Measurements from ENCODE around the gene ANKS1B. TPM values are rescaled to one million over a fixed set of nuclear protein-coding genes. Genes with fewer than 3 reads are reported as not detected.

The ANKS1B gene
- polyA plus RNA-seq, 3 donors = not detected

- no peaks in the 10 kb centered on the region for H3K79me2 ChIP-seq (ENCODE audit: insufficient read depth, low read length)
- no peaks in the 10 kb centered on the region for H3K27me3 ChIP-seq (ENCODE audit: control insufficient read depth in 2 of 2, insufficient read depth in 2 of 2, low read length in 2 of 2)
- Mint-ChIP-seq H3K4me1 (no peaks in the 10 kb centered on the region), H3K27me3 (ENCODE audit: low read depth in 3 of 3) (peaks cover 0 to 1% (median 0%) of the 10 kb centered on the region in 3 donors), H3K4me3 (no peak overlapping the region), H3K27ac (no peak overlapping the region), H3K9me3 (no peaks in the 10 kb centered on the region), H3K36me3 (no peaks in the 10 kb centered on the region)
- no peaks in the 10 kb centered on the region for H3K4me1 ChIP-seq (ENCODE audit: control insufficient read depth in 1 of 2, insufficient read depth in 2 of 2, low read length in 2 of 2)
- WGBS (ENCODE audit: insufficient coverage) = 92% methylated on average over 2 of the region's 4 CpGs
- DNase-seq = no peak
- no peak overlapping the region for H3K9ac ChIP-seq (ENCODE audit: insufficient read depth, low read length, poor library complexity, severe bottlenecking)
- TF ChIP-seq, protein P1, sequence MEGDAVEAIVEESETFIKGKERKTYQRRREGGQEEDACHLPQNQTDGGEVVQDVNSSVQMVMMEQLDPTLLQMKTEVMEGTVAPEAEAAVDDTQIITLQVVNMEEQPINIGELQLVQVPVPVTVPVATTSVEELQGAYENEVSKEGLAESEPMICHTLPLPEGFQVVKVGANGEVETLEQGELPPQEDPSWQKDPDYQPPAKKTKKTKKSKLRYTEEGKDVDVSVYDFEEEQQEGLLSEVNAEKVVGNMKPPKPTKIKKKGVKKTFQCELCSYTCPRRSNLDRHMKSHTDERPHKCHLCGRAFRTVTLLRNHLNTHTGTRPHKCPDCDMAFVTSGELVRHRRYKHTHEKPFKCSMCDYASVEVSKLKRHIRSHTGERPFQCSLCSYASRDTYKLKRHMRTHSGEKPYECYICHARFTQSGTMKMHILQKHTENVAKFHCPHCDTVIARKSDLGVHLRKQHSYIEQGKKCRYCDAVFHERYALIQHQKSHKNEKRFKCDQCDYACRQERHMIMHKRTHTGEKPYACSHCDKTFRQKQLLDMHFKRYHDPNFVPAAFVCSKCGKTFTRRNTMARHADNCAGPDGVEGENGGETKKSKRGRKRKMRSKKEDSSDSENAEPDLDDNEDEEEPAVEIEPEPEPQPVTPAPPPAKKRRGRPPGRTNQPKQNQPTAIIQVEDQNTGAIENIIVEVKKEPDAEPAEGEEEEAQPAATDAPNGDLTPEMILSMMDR (IDR thresholded peaks at IDR 0.05) = no peak
- no peak overlapping the region for H3K4me3 ChIP-seq (replicated peaks in 1 of 3; ENCODE audit: low read depth in 2 of 3, low read length in 3 of 3)
- H3K36me3 ChIP-seq (replicated peaks in 1 of 2; ENCODE audit: control insufficient read depth in 1 of 2, insufficient read depth in 2 of 2, low read length in 2 of 2) = no peaks in the 10 kb centered on the region
- H3K27ac ChIP-seq (ENCODE audit: low read depth in 1 of 2, low read length in 2 of 2) = no peak overlapping the region
- H3K9me3 ChIP-seq (replicated peaks in 1 of 2; ENCODE audit: control insufficient read depth in 1 of 2, insufficient read depth in 1 of 2, low read length in 2 of 2) = no peaks in the 10 kb centered on the region
- no peak overlapping the region for H2AFZ ChIP-seq (ENCODE audit: insufficient read depth, low read depth, low read length, poor library complexity, severe bottlenecking)
- no peaks in the 10 kb centered on the region for H4K20me1 ChIP-seq (ENCODE audit: insufficient read depth, low read length)
- intact Hi-C loops (cut with micrococcal nuclease) = no loop called here
- no peak overlapping the region for H3K4me2 ChIP-seq (replicated peaks; ENCODE audit: extremely low read depth, low read length, poor library complexity, severe bottlenecking)
These were observed 597.1 kb downstream of the ANKS1B start for GRCh38 chr12:99387661-99388060.

DNA sequence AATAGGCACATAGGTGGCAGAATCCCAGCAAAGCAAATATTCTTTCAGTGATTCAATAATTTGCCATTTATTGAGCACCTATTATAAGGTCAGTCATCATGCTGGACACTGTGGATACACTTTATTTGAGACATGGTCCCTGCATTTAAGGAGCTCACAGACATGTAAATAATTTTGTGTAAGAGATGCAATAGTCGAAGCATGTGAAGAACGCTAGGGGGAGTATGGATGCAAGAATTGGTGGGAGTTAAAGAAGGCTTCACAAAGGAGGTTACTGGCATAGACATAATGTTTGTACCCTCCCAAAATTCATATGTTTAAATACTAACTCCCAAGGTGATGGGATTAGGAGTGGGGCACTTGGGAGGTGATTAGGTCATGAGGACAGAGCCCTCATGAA, 597.8 kb downstream of the ANKS1B start:
- Histone ChIP-seq H2AFZ (ENCODE audit: insufficient read depth, low read depth, low read length, poor library complexity, severe bottlenecking) (no peak overlapping the region), H3K4me1 (ENCODE audit: control insufficient read depth in 1 of 2, insufficient read depth in 2 of 2, low read length in 2 of 2) (no peaks in the 10 kb centered on the region), H3K27me3 (ENCODE audit: control insufficient read depth in 2 of 2, insufficient read depth in 2 of 2, low read length in 2 of 2) (no peaks in the 10 kb centered on the region), H3K4me3 (replicated peaks in 1 of 3; ENCODE audit: low read depth in 2 of 3, low read length in 3 of 3) (no peak overlapping the region), H3K27ac (ENCODE audit: low read depth in 1 of 2, low read length in 2 of 2) (no peak overlapping the region), H4K20me1 (ENCODE audit: insufficient read depth, low read length) (no peaks in the 10 kb centered on the region), H3K79me2 (ENCODE audit: insufficient read depth, low read length) (no peaks in the 10 kb centered on the region), H3K9me3 (replicated peaks in 1 of 2; ENCODE audit: control insufficient read depth in 1 of 2, insufficient read depth in 1 of 2, low read length in 2 of 2) (no peaks in the 10 kb centered on the region), H3K36me3 (replicated peaks in 1 of 2; ENCODE audit: control insufficient read depth in 1 of 2, insufficient read depth in 2 of 2, low read length in 2 of 2) (no peaks in the 10 kb centered on the region), H3K9ac (ENCODE audit: insufficient read depth, low read length, poor library complexity, severe bottlenecking) (no peak overlapping the region), H3K4me2 (replicated peaks; ENCODE audit: extremely low read depth, low read length, poor library complexity, severe bottlenecking) (no peak overlapping the region)
- Mint-ChIP-seq H3K36me3 (no peaks in the 10 kb centered on the region), H3K4me3 (no peak overlapping the region), H3K27me3 (ENCODE audit: low read depth in 3 of 3) (peaks cover 0 to 1% (median 0%) of the 10 kb centered on the region in 3 donors), H3K9me3 (no peaks in the 10 kb centered on the region), H3K27ac (no peak overlapping the region), H3K4me1 (no peaks in the 10 kb centered on the region)
- DNase-seq = no peak
- TF ChIP-seq, protein P1 (IDR thresholded peaks at IDR 0.05) = no peak
- no CpG with 5 or more reads among the region's 2 CpGs for WGBS (ENCODE audit: insufficient coverage)
- intact Hi-C loops (cut with micrococcal nuclease) = no loop called here

Measured in CD14-positive monocyte (primary cell).